Measurements from ENCODE around the gene STAP2.
"Not testable (repeated sequence)": the region's sequence is repeated elsewhere in the genome, so short reads cannot be mapped to it uniquely, and the experiment has no call there.

STAP2 gene

DNA sequence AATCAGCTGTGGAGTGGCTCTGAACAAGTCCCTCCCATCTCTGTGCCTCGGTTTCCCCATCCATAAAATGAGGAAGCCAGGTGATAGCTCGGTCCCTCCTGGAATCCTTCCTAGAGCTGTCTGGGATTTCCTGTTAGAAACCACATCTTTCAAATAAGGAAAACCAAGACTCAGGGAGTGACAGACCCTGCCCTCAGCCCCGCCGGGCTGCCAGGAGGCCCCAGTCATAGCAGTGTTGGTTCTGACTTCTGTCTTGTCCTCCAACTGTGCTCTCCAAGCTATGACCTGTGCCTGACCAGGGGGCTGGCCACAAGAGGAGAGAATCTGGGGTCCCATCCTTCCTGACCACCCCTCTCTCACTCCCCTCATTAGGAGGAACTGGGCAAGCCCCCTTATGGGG, 60.6 kb downstream of the STAP2 start:
- peaks cover 12% of the 10 kb centered on the region for H3K4me1 ChIP-seq (ENCODE audit: control insufficient read depth, insufficient read depth, low read length, poor library complexity, severe bottlenecking)
- H3K27ac ChIP-seq (ENCODE audit: low read depth, low read length, severe bottlenecking), result no peak overlapping the region
- no peaks in the 10 kb centered on the region for H3K9me3 ChIP-seq (ENCODE audit: control insufficient read depth, low read length)
- WGBS, 2 experiments (ENCODE audit: insufficient coverage in 2 of 2), result 24 to 31% methylated on average over 3 to 4 of the region's 4 CpGs
- H3K36me3 ChIP-seq (ENCODE audit: control insufficient read depth, insufficient read depth, low read length), result no peaks in the 10 kb centered on the region
- H3K4me3 ChIP-seq (ENCODE audit: extremely low read depth, insufficient read depth, low read length, poor library complexity, severe bottlenecking), result no peak overlapping the region

DNA sequence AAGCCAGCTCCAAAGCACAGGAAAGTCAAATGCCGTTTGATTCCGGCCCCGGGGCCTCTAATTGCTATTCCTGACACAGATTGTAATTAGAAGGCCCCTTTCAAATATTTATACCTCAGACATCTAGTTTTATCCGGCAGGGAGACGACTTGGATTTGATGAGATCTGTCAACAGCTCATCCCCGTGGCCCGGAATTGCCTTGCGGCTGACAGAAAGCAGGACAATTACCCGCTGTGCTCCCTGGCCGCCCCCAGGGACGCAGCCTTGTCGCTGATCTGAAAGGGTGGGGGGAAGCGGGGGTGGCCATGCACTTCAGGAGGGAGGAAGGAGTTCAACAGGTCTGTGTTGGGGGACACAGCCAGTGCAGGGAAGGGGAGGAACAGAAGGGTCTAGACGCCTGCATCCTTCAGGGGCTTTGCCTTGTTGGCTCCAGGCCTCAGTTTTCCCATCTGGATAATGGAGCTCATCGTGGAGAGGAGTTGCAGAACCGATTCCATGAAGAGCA, 61.4 kb downstream of the STAP2 start:
- Histone ChIP-seq H3K4me3 (ENCODE audit: extremely low read depth, insufficient read depth, low read length, poor library complexity, severe bottlenecking) (no peak overlapping the region), H3K36me3 (ENCODE audit: control insufficient read depth, insufficient read depth, low read length) (no peaks in the 10 kb centered on the region), H3K4me1 (ENCODE audit: control insufficient read depth, insufficient read depth, low read length, poor library complexity, severe bottlenecking) (peaks cover 12% of the 10 kb centered on the region), H3K9me3 (ENCODE audit: control insufficient read depth, low read length) (no peaks in the 10 kb centered on the region), H3K27ac (ENCODE audit: low read depth, low read length, severe bottlenecking) (no peak overlapping the region)
- WGBS, 2 experiments (ENCODE audit: insufficient coverage in 2 of 2), result 57 to 63% methylated on average over 10 to 16 of the region's 16 CpGs

DNA sequence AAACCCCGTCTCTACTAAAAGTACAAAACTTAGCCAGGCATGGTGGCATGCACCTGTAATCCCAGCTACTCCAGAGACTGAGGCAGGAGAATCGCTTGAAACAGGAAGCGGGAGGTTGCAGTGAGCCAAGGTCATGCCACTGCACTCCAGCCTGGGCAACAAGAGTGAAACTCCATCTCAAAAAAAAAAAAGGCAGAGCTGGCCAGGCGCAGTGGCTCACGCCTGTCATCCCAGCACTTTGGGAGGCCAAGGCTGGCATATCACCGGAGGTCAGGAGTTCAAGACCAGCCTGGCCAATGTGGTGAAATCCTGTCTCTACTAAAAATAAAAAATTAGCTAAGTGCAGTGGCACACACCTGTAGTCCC, 64.3 kb downstream of the STAP2 start:
- peaks cover 12% of the 10 kb centered on the region for H3K4me1 ChIP-seq (ENCODE audit: control insufficient read depth, insufficient read depth, low read length, poor library complexity, severe bottlenecking)
- not testable (repeated sequence) for H3K9me3 ChIP-seq (ENCODE audit: control insufficient read depth, low read length); H3K4me3 ChIP-seq (ENCODE audit: extremely low read depth, insufficient read depth, low read length, poor library complexity, severe bottlenecking); H3K27ac ChIP-seq (ENCODE audit: low read depth, low read length, severe bottlenecking); H3K36me3 ChIP-seq (ENCODE audit: control insufficient read depth, insufficient read depth, low read length)
- 88 to 95% methylated on average over 5 to 6 of the region's 6 CpGs for WGBS, 2 experiments (ENCODE audit: insufficient coverage in 2 of 2)

Data from mesodermal cell (in vitro differentiated cells).